B cell (primary cell): ENCODE results near the gene N4BP2L2.

Source experiments
- CTCF ChIP-seq: fragments of 200-600 bp; IDR thresholded peaks from one replicate; pipeline ENCODE4 v1.8.0; 2022; ENCODE audit warnings: antibody characterized with exemption, mild to moderate bottlenecking
- EZH2 ChIP-seq: IDR thresholded peaks from 2 replicates; pipeline ENCODE4 v1.6.1; 2012; ENCODE audit warnings: borderline replicate concordance, low read depth, mild to moderate bottlenecking, moderate library complexity, low read length; ENCODE audit not compliant: insufficient read depth, poor library complexity, severe bottlenecking

GRCh38 chr13:32535115-32535514 is 3.5 kb downstream of the N4BP2L2 start:
- TF ChIP-seq CTCF = no peak
- TF ChIP-seq EZH2 = no peak
